GM19438 (cell line): ENCODE measurements around the gene PPP1R13B.
"Not testable (repeated sequence)": the region's sequence is repeated elsewhere in the genome, so short reads cannot be mapped to it uniquely, and the experiment has no call there.

ENCODE experiments used
- ATAC-seq: cut with Tn5 transposase; IDR thresholded peaks from one replicate; pipeline ENCODE4 v1.9.1; 2021; ENCODE audit warnings: low read depth; ENCODE audit not compliant: unreplicated experiment

Gene PPP1R13B, protein sequence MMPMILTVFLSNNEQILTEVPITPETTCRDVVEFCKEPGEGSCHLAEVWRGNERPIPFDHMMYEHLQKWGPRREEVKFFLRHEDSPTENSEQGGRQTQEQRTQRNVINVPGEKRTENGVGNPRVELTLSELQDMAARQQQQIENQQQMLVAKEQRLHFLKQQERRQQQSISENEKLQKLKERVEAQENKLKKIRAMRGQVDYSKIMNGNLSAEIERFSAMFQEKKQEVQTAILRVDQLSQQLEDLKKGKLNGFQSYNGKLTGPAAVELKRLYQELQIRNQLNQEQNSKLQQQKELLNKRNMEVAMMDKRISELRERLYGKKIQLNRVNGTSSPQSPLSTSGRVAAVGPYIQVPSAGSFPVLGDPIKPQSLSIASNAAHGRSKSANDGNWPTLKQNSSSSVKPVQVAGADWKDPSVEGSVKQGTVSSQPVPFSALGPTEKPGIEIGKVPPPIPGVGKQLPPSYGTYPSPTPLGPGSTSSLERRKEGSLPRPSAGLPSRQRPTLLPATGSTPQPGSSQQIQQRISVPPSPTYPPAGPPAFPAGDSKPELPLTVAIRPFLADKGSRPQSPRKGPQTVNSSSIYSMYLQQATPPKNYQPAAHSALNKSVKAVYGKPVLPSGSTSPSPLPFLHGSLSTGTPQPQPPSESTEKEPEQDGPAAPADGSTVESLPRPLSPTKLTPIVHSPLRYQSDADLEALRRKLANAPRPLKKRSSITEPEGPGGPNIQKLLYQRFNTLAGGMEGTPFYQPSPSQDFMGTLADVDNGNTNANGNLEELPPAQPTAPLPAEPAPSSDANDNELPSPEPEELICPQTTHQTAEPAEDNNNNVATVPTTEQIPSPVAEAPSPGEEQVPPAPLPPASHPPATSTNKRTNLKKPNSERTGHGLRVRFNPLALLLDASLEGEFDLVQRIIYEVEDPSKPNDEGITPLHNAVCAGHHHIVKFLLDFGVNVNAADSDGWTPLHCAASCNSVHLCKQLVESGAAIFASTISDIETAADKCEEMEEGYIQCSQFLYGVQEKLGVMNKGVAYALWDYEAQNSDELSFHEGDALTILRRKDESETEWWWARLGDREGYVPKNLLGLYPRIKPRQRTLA

GRCh38 chr14:103847451-103848174 lies at the start of gene PPP1R13B:
Gene PPP1R13B (minus strand): TSS chr14:103847575. CDS start chr14:103847307, 268 bp downstream.
- ATAC-seq: peak; percentile 89

- ATAC-seq: no peak
Observed at GRCh38 chr14:103896578-103896977, 49.2 kb upstream of the PPP1R13B start.

GRCh38 chr14:103894723-103895059 lies 47.3 kb upstream of the PPP1R13B start:
- no peak for ATAC-seq

- ATAC-seq: no peak
Observed at GRCh38 chr14:103894034-103894722, 46.8 kb upstream of the PPP1R13B start.

DNA sequence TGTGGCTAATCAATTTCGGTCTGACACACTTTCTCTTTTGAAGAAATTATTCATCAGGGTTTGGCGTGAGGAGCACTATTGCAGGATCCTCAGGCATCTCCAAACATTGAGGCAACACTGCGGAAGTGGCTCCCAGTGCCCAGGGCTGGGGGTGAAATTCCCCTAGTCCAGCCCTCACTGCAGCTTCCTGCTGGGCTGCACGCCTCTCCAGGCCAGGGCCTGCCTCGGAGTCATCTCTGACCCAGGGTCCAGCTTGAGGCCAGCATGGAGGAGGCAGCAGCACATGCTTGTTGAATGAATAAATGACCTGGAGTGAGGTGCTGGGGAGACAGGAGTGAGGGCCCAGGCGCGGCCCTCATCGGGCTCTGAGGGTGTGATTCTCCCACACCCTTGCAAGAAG lies 44.9 kb upstream of the PPP1R13B start:
- ATAC-seq: no peak

DNA sequence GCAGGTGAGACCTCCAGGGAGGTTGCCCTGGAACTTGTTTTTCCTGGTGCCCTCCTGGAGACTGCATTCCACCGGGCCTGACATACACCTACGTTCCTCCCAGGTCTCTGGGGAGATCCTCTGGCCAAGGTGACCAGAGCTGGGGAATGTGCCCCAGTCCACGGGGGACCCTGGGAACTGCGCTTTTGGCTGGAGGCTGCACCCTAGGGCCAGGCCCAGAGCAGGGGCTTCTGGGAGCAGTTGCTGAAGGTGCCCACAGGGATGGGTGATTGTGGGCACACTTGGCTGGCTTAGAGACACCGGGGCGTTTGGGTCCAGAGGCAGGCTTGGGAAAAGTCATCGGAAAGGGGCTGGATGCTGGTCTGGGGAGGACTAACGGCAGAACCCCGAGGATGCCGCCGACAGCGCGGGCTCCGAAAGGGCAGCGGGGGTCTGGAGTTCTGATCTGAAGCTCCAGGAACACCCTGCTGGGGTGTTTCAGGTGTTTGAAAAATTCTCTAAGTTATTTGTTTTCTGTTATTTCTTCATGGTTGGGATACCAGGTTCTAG lies 44.4 kb upstream of the PPP1R13B start:
- no peak for ATAC-seq

GRCh38 chr14:103890821-103891666 lies 43.7 kb upstream of the PPP1R13B start:
- ATAC-seq: no peak

GRCh38 chr14:103890052-103890371 lies 42.6 kb upstream of the PPP1R13B start:
- no peak for ATAC-seq

DNA sequence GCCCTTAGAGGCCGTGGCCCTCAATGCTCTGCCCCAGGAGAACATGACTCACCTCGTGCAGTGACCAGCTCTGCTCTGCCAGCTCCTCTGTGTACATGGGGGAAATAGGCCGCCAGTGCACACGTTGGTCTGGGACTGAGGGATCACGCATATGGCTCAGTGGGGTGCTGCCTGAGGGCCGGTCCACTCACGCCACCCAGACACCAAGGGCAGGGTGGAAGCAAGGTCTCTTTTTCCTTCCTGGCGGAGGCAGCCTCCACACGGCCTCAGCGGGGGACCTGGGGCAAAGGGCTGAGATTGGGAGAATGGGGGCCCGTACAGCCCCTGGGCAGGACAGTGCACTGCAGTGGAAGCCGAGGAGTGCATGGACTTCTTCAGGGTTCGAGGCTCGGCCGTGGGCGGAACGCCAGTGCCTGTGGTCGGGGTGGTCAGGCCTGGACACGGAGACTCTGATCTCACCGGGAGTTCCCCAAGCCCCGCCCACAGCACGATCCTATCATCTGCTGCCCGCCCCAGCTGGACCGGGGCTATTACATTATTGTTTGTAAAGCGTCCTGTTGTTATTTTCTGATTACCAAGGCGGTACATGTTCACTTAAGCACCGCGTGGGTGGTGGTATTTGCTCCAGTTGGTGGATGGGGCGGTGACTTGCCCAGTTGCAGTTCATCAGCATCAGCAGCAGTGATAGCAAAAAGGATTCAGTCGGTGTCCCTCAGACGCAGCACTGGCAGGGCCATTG lies 42.1 kb upstream of the PPP1R13B start:
- no peak for ATAC-seq

- not testable (repeated sequence) for ATAC-seq
Observed at GRCh38 chr14:103889002-103889312, 41.6 kb upstream of the PPP1R13B start.

- ATAC-seq: no peak
Observed at GRCh38 chr14:103887557-103888115, 40.3 kb upstream of the PPP1R13B start.

DNA sequence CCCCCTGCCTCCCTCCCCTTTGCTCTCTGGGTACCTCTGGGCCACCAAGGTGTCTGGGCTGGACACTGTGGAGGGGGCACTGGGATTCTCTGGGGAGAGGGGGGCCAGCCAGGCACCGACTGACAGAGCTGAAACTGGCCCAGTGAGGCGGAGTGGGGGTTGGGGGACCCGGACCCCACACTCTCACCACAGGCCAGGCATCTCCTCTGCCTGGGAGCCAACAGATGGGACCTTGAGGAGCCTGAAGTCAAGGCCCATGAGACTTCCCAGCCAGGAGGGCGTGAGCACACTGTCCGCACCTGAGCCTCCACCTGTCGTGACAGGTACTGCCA lies 39.8 kb upstream of the PPP1R13B start:
- no peak for ATAC-seq

DNA sequence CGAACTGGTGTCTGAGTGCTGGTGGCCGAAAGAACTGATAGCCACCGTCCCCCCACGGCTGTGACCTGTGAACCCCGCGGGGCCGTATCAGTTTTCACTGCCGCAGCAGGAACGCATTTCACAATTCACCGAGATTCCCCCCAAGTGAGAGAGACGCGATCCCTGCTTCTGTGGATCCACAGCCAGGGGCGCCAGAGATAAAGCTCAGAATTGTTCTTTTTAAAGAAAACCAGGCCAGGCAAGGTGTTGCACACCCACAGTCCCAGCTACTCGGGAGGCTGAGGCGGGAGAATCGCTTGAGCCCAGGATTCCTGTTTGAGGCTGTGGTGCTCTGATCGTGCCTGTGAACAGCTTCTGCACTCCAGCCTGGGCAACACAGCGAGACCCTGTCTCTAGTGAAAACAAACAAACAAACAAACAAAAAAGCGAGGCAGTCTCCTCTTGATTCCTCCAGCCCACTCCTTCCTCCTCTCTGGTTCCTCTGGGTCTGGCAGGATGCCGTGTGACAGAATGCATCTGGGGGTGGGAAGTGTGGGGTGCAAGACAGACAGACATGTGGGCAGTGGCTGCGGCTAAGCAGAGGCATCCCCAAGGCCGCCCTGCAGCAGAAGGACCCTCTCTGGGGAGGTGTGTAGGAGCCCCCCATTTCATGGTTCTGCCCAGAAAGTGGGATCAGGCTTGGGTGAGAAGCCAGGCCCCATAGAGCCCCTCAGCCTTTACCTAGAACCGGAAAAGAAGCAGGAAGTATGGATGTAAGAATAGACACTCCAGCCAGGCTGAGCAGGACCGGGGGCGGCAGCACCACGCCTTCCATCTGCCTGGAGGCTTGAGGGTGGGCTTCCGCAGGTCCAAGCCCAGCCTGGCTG lies 39.2 kb upstream of the PPP1R13B start:
- no peak for ATAC-seq

DNA sequence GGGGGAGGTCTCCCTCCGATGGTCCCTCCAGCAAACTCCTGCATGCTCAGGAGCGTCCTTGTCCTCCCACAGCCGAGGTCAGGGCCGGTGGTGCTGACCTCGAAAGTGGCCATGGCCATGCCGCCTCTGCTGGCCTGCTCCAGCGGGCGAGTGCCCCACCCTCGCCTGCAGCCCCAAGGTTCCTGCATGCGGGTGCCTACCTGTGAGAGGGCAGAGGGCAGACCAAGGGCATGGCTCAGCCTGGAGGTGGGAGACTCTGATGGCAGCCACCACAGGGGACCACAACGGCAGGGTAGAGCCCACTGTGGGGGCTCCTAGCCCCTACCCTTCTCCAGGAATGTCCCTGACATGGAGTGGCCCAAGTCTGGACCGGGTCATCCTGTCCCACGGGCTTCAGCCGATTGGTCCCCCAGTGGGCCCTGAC lies 38.1 kb upstream of the PPP1R13B start:
- no peak for ATAC-seq

GRCh38 chr14:103884854-103885253 lies 37.5 kb upstream of the PPP1R13B start:
- ATAC-seq: no peak

DNA sequence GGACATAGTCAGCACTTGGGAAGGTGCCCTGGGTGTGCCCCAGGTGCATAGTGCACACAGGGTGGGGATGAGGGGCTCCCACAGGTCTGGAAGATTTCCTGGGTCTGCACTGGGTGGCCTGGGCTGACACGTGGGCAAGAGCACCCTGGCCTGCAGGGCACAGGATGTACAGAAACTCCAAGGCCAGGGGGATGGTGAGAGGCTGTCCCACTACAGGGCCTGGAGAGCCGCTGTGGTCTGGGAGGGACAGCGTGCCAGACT lies 35.8 kb upstream of the PPP1R13B start:
- ATAC-seq: no peak

DNA sequence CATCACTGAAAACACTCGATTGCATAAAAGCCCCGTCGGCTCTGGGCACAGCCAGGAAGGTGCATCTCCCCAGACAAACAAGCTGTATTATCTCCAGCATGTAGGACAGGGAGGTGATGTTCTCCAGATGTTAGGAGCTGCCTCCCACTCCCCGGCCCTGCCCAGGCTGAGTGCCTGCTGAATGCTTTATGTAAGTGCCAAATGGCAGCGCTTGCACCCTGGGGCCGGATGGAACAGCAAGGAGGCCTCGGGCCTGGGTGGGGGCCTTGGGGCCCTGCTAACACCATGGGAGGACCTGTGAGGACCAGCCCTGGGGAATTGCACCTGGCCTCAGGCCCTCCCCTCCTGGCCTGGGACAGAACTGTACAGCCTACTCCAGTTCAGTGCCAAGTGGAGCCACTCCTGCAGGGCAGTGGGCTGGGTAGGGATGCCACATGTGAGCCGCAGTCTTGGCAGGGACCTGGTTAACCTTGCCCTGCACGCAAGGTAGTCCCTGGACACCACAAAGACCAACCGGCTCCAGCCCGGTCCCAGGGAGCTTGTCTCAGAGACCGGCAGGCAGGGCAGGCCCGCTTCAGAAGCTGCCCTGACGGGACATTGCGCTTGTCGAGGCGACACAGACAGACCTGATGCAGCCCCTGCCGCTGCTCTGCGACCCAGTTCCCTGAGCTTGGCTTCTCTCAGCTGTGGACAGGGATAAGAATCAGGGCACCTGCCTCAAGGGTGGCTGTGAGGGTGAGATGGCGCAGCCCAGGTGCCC lies 35.3 kb upstream of the PPP1R13B start:
- no peak for ATAC-seq
